GM23338 (cell line): ENCODE measurements around the gene PSD. TPM values are rescaled to one million over a fixed set of nuclear protein-coding genes. Genes with fewer than 3 reads are reported as not detected.

Experiments
- ATAC-seq: fragments of 200-7000 bp; cut with Tn5 transposase; 3 replicates; pipeline ENCODE4 v1.9.1; 2020
- DNase-seq: peaks from one replicate; pipeline ENCODE4 v3.0.0-alpha.2; 2015; ENCODE audit warnings: low spot score
- H2AFZ ChIP-seq: fragments of 200-600 bp; sonication (generic); 2 replicates; pipeline ENCODE4 v1.8.0; 2016; ENCODE audit warnings: antibody characterized with exemption, mild to moderate bottlenecking, moderate library complexity
- H3F3A ChIP-seq: fragments of 200-600 bp; sonication (generic); replicated peaks from 2 replicates; pipeline ENCODE4 v1.8.0; 2017; ENCODE audit warnings: antibody characterized with exemption, mixed run types, low read depth
- H3K27ac ChIP-seq: fragments of 200-600 bp; sonication (generic); 2 replicates; pipeline ENCODE4 v1.6.1; 2016; ENCODE audit warnings: low read depth
- H3K27me3 ChIP-seq: fragments of 200-600 bp; sonication (generic); 2 replicates; pipeline ENCODE4 v1.8.0; 2016; ENCODE audit warnings: mild to moderate bottlenecking, mixed run types, moderate library complexity; ENCODE audit not compliant: insufficient read depth
- H3K36me3 ChIP-seq: fragments of 200-600 bp; sonication (generic); 2 replicates; pipeline ENCODE4 v1.8.0; 2016; ENCODE audit warnings: mild to moderate bottlenecking; ENCODE audit not compliant: insufficient read depth
- H3K4me1 ChIP-seq: fragments of 200-600 bp; sonication (generic); 2 replicates; pipeline ENCODE4 v1.8.0; 2016; ENCODE audit warnings: mild to moderate bottlenecking, moderate library complexity; ENCODE audit not compliant: insufficient read depth
- H3K4me2 ChIP-seq: fragments of 200-600 bp; sonication (generic); 2 replicates; pipeline ENCODE4 v1.7.1; 2017; ENCODE audit warnings: mixed run types
- H3K4me3 ChIP-seq: fragments of 200-600 bp; sonication (generic); 2 replicates; pipeline ENCODE4 v1.6.1; 2016; ENCODE audit warnings: mixed run types
- H3K79me2 ChIP-seq: fragments of 200-600 bp; sonication (generic); replicated peaks from 2 replicates; pipeline ENCODE4 v1.8.0; 2017; ENCODE audit warnings: mild to moderate bottlenecking; ENCODE audit not compliant: insufficient read depth
- H3K9me2 ChIP-seq: fragments of 200-600 bp; sonication (generic); 2 replicates; pipeline ENCODE4 v1.8.0; 2017; ENCODE audit not compliant: insufficient read depth
- H4K20me1 ChIP-seq: fragments of 200-600 bp; sonication (generic); replicated peaks from 2 replicates; pipeline ENCODE4 v1.8.0; 2017; ENCODE audit warnings: mild to moderate bottlenecking; ENCODE audit not compliant: insufficient read depth
- H3K27ac Mint-ChIP-seq: 2 replicates; pipeline ENCODE4 v1.8.0; 2020; ENCODE audit warnings: inconsistent platforms, mild to moderate bottlenecking, moderate library complexity, mixed read lengths
- H3K27me3 Mint-ChIP-seq: 3 replicates; pipeline ENCODE4 v1.8.0; 2022; ENCODE audit warnings: low read depth, mild to moderate bottlenecking, moderate library complexity, mixed read lengths, inconsistent platforms; ENCODE audit not compliant: insufficient read depth, poor library complexity
- H3K36me3 Mint-ChIP-seq: 3 replicates; pipeline ENCODE4 v1.8.0; 2021; ENCODE audit warnings: low read depth, mild to moderate bottlenecking, inconsistent platforms, moderate library complexity, mixed read lengths
- H3K4me1 Mint-ChIP-seq: 3 replicates; pipeline ENCODE4 v1.8.0; 2020; ENCODE audit warnings: mild to moderate bottlenecking, inconsistent platforms, mixed read lengths
- H3K4me3 Mint-ChIP-seq: 3 replicates; pipeline ENCODE4 v1.8.0; 2021; ENCODE audit warnings: moderate library complexity, mild to moderate bottlenecking, inconsistent platforms, mixed read lengths
- H3K9me3 Mint-ChIP-seq: 3 replicates; pipeline ENCODE4 v1.8.0; 2020; ENCODE audit warnings: moderate library complexity, mild to moderate bottlenecking, inconsistent platforms, mixed read lengths
- CREB1 ChIP-seq: fragments of 250-450 bp; sonication (Bioruptor Pico); IDR thresholded peaks from 2 replicates; pipeline ENCODE4 v1.5.0; 2020; ENCODE audit warnings: low read depth, mild to moderate bottlenecking, moderate library complexity
- EZH2 ChIP-seq: fragments of 200-600 bp; sonication (generic); IDR thresholded peaks from one replicate; pipeline ENCODE4 v1.8.0; 2017; ENCODE audit warnings: antibody characterized with exemption, mild to moderate bottlenecking, low read depth; ENCODE audit not compliant: unreplicated experiment
- EZH2phosphoT487 ChIP-seq: fragments of 200-600 bp; sonication (generic); IDR thresholded peaks from one replicate; pipeline ENCODE4 v1.8.1; 2018; ENCODE audit warnings: antibody characterized with exemption; ENCODE audit not compliant: unreplicated experiment
- JUNB ChIP-seq: IDR thresholded peaks from one replicate; pipeline ENCODE4 v1.6.1; 2016; ENCODE audit warnings: antibody characterized with exemption; ENCODE audit not compliant: unreplicated experiment
- NANOG ChIP-seq: IDR thresholded peaks from 2 replicates; pipeline ENCODE4 v1.6.1; 2016; ENCODE audit warnings: antibody characterized with exemption, borderline replicate concordance
- POLR2AphosphoS5 ChIP-seq: IDR thresholded peaks from 2 replicates; pipeline ENCODE4 v1.6.1; 2016; ENCODE audit warnings: antibody characterized with exemption, low read depth
- STAT1 ChIP-seq: IDR thresholded peaks from one replicate; pipeline ENCODE4 v1.6.1; 2016; ENCODE audit warnings: antibody characterized with exemption; ENCODE audit not compliant: unreplicated experiment
- ZNF114 ChIP-seq: fragments of 250-450 bp; sonication (Bioruptor Pico); IDR thresholded peaks from 2 replicates; pipeline ENCODE4 v1.5.0; 2020; ENCODE audit warnings: mild to moderate bottlenecking, moderate library complexity
- ZNF331 ChIP-seq: fragments of 250-450 bp; sonication (Bioruptor Pico); IDR thresholded peaks from 2 replicates; pipeline ENCODE4 v1.5.0; 2020; ENCODE audit warnings: low read depth, mild to moderate bottlenecking, moderate library complexity
- polyA plus RNA-seq: library from polyadenylated mRNA; unstranded; fragments of >200 nt; fragmentation: Nextera tagmentation; extraction: Ambion mirVana; gene quantifications from 2 replicates; pipeline ENCODE4 v1.2.1, GENCODE V29; 2016
- total RNA-seq: library from RNA; depleted of rRNA; stranded (reverse); fragments of >200 nt; shearing (Covaris generic); gene quantifications from 2 replicates; pipeline ENCODE4 v1.2.3, GENCODE V29; 2014
- TF ChIP-seq, protein P1 (sequence below), 2 experiments: fragments of 200-600 bp in 1 of 2; sonication (generic) in 1 of 2; conservative IDR thresholded peaks; 2 replicates each; pipeline versions ENCODE4 v1.5.1 to v1.6.1; 2016 to 2017; ENCODE audit warnings: antibody characterized with exemption in 2 of 2, low read depth in 2 of 2, mild to moderate bottlenecking in 2 of 2, moderate library complexity in 1 of 2
- TF ChIP-seq, protein P2 (sequence below): fragments of 250-450 bp; sonication (Bioruptor Pico); IDR thresholded peaks from 2 replicates; pipeline ENCODE4 v1.5.0; 2020; ENCODE audit warnings: mild to moderate bottlenecking, moderate library complexity

The PSD gene
- total and polyA plus RNA-seq, 2 experiments from 2014 or later: 1.9 to 6.8 TPM

DNA sequence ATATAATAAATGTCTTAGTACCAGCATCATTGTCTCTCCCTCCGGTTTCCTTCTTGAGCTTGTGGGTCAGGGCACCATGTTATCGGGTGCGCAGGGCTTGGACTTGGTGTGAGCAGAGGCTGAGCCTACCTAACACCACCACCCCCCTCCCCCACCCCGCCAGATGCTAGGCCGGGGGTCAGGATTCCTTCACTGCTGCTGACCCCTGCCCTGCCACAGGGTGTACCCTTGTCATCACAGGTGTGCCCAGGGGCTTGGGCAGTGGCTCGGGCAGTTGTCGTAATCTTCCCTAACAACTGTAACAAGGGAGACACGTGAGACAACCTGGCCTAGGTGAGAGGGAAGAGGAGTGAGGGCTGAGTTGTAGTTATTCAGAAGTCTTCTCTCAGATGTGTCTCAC is 35.7 kb downstream of the PSD start (continued):
- TF ChIP-seq ZNF114 (CRISPR knock-in tag): no peak
- no peak for TF ChIP-seq ZNF331 (CRISPR knock-in tag)
- no peak for TF ChIP-seq NANOG
- TF ChIP-seq, protein P1, sequence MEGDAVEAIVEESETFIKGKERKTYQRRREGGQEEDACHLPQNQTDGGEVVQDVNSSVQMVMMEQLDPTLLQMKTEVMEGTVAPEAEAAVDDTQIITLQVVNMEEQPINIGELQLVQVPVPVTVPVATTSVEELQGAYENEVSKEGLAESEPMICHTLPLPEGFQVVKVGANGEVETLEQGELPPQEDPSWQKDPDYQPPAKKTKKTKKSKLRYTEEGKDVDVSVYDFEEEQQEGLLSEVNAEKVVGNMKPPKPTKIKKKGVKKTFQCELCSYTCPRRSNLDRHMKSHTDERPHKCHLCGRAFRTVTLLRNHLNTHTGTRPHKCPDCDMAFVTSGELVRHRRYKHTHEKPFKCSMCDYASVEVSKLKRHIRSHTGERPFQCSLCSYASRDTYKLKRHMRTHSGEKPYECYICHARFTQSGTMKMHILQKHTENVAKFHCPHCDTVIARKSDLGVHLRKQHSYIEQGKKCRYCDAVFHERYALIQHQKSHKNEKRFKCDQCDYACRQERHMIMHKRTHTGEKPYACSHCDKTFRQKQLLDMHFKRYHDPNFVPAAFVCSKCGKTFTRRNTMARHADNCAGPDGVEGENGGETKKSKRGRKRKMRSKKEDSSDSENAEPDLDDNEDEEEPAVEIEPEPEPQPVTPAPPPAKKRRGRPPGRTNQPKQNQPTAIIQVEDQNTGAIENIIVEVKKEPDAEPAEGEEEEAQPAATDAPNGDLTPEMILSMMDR (conservative IDR thresholded peaks at IDR 0.05; ENCODE audit: low read depth in 2 of 2): no peak
- TF ChIP-seq CREB1 (CRISPR knock-in tag): no peak

DNA sequence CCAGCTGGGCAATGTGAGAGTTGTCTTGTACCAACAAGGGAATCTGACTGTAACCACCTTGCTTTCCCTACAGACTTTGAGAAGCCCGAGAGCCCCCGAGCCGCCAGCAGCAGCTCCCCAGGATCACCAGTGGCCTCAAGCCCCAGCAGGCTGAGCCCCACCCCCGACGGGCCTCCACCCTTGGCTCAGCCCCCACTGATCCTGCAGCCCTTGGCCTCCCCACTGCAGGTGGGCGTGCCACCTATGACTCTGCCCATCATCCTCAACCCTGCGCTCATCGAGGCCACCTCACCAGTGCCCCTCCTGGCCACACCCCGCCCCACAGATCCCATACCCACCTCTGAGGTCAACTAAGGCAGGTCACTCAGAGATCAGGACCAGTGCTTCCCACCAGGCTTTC is 36.6 kb downstream of the PSD start:
- H2AFZ ChIP-seq: no peak overlapping the region
- H3K9me2 ChIP-seq: no peaks in the 10 kb centered on the region
- no peaks in the 10 kb centered on the region for H3K27me3 ChIP-seq
- no peak overlapping the region for H3K4me3 ChIP-seq
- no peak overlapping the region for H3K27ac Mint-ChIP-seq
- no peaks in the 10 kb centered on the region for H3K4me1 Mint-ChIP-seq
- ATAC-seq (no peak), DNase-seq (no peak)
- H3K27me3 Mint-ChIP-seq: peaks cover 12% of the 10 kb centered on the region
- H3K9me3 Mint-ChIP-seq: no peaks in the 10 kb centered on the region
- peaks cover 11% of the 10 kb centered on the region; the same call in 2 of the 3 replicates for H3K36me3 Mint-ChIP-seq
- no peaks in the 10 kb centered on the region for H3K79me2 ChIP-seq
- no peak for TF ChIP-seq STAT1
- TF ChIP-seq EZH2phosphoT487: no peak
- TF ChIP-seq JUNB: no peak
- no peak for TF ChIP-seq CREB1 (CRISPR knock-in tag)
- no peak for TF ChIP-seq ZNF331 (CRISPR knock-in tag)
- TF ChIP-seq EZH2: no peak
- no peak for TF ChIP-seq NANOG
- TF ChIP-seq POLR2AphosphoS5: no peak
- H3K36me3 ChIP-seq: peaks cover 3% of the 10 kb centered on the region; the same call in 1 of the 2 replicates
- no peak overlapping the region for H3K4me2 ChIP-seq
- no peak overlapping the region for H3K4me3 Mint-ChIP-seq
- H3F3A ChIP-seq: no peaks in the 10 kb centered on the region
- no peaks in the 10 kb centered on the region; the same call in 1 of the 2 replicates for H4K20me1 ChIP-seq
- H3K4me1 ChIP-seq: no peaks in the 10 kb centered on the region
- no peak overlapping the region for H3K27ac ChIP-seq

DNA sequence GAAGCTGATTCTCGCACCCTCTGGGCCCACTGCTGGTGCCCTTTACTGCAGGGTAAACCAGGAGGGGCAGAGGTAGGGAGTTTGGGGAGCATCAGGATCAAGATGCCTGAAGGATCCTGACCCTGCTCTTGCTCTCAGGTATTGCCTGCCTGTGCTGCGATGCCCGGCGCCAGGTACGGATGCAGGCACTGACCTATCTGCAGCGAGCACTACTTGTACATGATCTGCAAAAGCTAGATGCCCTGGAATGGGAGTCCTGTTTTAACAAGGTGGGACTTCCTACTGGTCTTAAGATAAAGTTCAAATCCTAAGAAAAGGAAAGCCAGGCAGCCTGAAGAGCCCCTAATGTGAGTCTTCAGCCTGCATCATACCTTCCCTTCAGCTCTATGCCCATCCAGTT is 39.2 kb downstream of the PSD start:
- Histone ChIP-seq H3K27me3 (no peaks in the 10 kb centered on the region), H3K4me3 (no peak overlapping the region), H3K27ac (no peak overlapping the region), H3K79me2 (no peaks in the 10 kb centered on the region), H3K4me2 (no peak overlapping the region), H3F3A (0 out of 2 replicates have a peak, but pooled peaks cover 4% of the 10 kb centered on the region), H4K20me1 (no peaks in the 10 kb centered on the region; the same call in 1 of the 2 replicates), H3K9me2 (no peaks in the 10 kb centered on the region), H3K4me1 (no peaks in the 10 kb centered on the region), H3K36me3 (peaks cover 3% of the 10 kb centered on the region; the same call in 1 of the 2 replicates), H2AFZ (no peak overlapping the region)
- DNase-seq (no peak), ATAC-seq (no peak)
- Mint-ChIP-seq H3K4me3 (no peak overlapping the region), H3K4me1 (no peaks in the 10 kb centered on the region), H3K36me3 (peaks cover 17% of the 10 kb centered on the region; the same call in 2 of the 3 replicates), H3K27ac (no peak overlapping the region), H3K27me3 (peaks cover 12% of the 10 kb centered on the region), H3K9me3 (no peaks in the 10 kb centered on the region)
- no peak for TF ChIP-seq ZNF114 (CRISPR knock-in tag)
- TF ChIP-seq CREB1 (CRISPR knock-in tag): no peak
- TF ChIP-seq, protein P2, sequence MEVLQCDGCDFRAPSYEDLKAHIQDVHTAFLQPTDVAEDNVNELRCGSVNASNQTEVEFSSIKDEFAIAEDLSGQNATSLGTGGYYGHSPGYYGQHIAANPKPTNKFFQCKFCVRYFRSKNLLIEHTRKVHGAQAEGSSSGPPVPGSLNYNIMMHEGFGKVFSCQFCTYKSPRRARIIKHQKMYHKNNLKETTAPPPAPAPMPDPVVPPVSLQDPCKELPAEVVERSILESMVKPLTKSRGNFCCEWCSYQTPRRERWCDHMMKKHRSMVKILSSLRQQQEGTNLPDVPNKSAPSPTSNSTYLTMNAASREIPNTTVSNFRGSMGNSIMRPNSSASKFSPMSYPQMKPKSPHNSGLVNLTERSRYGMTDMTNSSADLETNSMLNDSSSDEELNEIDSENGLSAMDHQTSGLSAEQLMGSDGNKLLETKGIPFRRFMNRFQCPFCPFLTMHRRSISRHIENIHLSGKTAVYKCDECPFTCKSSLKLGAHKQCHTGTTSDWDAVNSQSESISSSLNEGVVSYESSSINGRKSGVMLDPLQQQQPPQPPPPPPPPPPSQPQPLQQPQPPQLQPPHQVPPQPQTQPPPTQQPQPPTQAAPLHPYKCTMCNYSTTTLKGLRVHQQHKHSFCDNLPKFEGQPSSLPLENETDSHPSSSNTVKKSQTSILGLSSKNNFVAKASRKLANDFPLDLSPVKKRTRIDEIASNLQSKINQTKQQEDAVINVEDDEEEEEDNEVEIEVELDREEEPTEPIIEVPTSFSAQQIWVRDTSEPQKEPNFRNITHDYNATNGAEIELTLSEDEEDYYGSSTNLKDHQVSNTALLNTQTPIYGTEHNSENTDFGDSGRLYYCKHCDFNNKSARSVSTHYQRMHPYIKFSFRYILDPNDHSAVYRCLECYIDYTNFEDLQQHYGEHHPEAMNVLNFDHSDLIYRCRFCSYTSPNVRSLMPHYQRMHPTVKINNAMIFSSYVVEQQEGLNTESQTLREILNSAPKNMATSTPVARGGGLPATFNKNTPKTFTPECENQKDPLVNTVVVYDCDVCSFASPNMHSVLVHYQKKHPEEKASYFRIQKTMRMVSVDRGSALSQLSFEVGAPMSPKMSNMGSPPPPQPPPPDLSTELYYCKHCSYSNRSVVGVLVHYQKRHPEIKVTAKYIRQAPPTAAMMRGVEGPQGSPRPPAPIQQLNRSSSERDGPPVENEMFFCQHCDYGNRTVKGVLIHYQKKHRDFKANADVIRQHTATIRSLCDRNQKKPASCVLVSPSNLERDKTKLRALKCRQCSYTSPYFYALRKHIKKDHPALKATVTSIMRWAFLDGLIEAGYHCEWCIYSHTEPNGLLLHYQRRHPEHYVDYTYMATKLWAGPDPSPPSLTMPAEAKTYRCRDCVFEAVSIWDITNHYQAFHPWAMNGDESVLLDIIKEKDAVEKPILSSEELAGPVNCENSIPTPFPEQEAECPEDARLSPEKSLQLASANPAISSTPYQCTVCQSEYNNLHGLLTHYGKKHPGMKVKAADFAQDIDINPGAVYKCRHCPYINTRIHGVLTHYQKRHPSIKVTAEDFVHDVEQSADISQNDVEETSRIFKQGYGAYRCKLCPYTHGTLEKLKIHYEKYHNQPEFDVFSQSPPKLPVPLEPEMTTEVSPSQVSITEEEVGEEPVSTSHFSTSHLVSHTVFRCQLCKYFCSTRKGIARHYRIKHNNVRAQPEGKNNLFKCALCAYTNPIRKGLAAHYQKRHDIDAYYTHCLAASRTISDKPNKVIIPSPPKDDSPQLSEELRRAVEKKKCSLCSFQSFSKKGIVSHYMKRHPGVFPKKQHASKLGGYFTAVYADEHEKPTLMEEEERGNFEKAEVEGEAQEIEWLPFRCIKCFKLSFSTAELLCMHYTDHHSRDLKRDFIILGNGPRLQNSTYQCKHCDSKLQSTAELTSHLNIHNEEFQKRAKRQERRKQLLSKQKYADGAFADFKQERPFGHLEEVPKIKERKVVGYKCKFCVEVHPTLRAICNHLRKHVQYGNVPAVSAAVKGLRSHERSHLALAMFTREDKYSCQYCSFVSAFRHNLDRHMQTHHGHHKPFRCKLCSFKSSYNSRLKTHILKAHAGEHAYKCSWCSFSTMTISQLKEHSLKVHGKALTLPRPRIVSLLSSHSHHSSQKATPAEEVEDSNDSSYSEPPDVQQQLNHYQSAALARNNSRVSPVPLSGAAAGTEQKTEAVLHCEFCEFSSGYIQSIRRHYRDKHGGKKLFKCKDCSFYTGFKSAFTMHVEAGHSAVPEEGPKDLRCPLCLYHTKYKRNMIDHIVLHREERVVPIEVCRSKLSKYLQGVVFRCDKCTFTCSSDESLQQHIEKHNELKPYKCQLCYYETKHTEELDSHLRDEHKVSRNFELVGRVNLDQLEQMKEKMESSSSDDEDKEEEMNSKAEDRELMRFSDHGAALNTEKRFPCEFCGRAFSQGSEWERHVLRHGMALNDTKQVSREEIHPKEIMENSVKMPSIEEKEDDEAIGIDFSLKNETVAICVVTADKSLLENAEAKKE: no peak
- no peak for TF ChIP-seq POLR2AphosphoS5
- no peak for TF ChIP-seq STAT1
